NCI-H146 treated with DMSO at 0.1 percent for 48 hours (cell line): Measurements from ENCODE around the gene CLIC3.
"Not testable (repeated sequence)": the region's sequence is repeated elsewhere in the genome, so short reads cannot be mapped to it uniquely, and the experiment has no call there.

Experiments
- DNase-seq: peaks from one replicate; lab custom pipeline; 2025; ENCODE audit not compliant: unreplicated experiment; lab: John Stamatoyannopoulos, UW

The CLIC3 gene

GRCh38 chr9:137004285-137004684 lies 7.9 kb upstream of the CLIC3 start:
- DNase-seq, result not testable (repeated sequence)

- DNase-seq, result no peak
These were observed 6.3 kb upstream of the CLIC3 start for GRCh38 chr9:137002646-137003041.

- DNase-seq, result no peak
These were observed 5.7 kb upstream of the CLIC3 start for GRCh38 chr9:137001857-137002645.

GRCh38 chr9:137000177-137000930 lies 4.0 kb upstream of the CLIC3 start:
- no peak for DNase-seq

- DNase-seq, result no peak
These were observed 1.5 kb upstream of the CLIC3 start for GRCh38 chr9:136997830-136998234.

- DNase-seq, result no peak
These were observed 1.0 kb upstream of the CLIC3 start for GRCh38 chr9:136997371-136997770.

- no peak for DNase-seq
These were observed 526 bp downstream of the CLIC3 start for GRCh38 chr9:136995772-136996311.

GRCh38 chr9:136995362-136995761 lies 1.0 kb downstream of the CLIC3 start:
- DNase-seq, result no peak

GRCh38 chr9:136994888-136995230 lies 1.5 kb downstream of the CLIC3 start:
- DNase-seq, result no peak

GRCh38 chr9:136994180-136994887 lies 2.0 kb downstream of the CLIC3 start:
- no peak for DNase-seq

GRCh38 chr9:136992819-136993369 lies 3.5 kb downstream of the CLIC3 start:
- no peak for DNase-seq

GRCh38 chr9:136991993-136992818 lies 4.2 kb downstream of the CLIC3 start, which contains the start of gene PAXX:
PAXX (plus strand) TSS chr9:136992422; CDS start chr9:136992444, 22 bp downstream.
- DNase-seq, result no peak

GRCh38 chr9:136990242-136990911 lies 6.0 kb downstream of the CLIC3 start:
- DNase-seq, result peak; percentile 69

GRCh38 chr9:136988872-136989271 lies 7.5 kb downstream of the CLIC3 start:
- no peak for DNase-seq

- DNase-seq, result no peak
These were observed 10.5 kb downstream of the CLIC3 start for GRCh38 chr9:136985853-136986252.

- no peak for DNase-seq
These were observed 11.3 kb downstream of the CLIC3 start for GRCh38 chr9:136985027-136985602.

GRCh38 chr9:136984464-136985026 lies 11.8 kb downstream of the CLIC3 start:
- DNase-seq, result no peak

GRCh38 chr9:136983656-136984314 lies 12.6 kb downstream of the CLIC3 start:
- DNase-seq, result no peak

GRCh38 chr9:136983167-136983566 lies 13.2 kb downstream of the CLIC3 start:
- no peak for DNase-seq
